GM19238 (cell line): ENCODE results near the gene S100A12.

Experiments
- DNase-seq: peaks from one replicate; pipeline ENCODE4 v3.0.0; 2011; ENCODE audit warnings: low spot score; ENCODE audit not compliant: insufficient read length

S100A12 gene

DNA sequence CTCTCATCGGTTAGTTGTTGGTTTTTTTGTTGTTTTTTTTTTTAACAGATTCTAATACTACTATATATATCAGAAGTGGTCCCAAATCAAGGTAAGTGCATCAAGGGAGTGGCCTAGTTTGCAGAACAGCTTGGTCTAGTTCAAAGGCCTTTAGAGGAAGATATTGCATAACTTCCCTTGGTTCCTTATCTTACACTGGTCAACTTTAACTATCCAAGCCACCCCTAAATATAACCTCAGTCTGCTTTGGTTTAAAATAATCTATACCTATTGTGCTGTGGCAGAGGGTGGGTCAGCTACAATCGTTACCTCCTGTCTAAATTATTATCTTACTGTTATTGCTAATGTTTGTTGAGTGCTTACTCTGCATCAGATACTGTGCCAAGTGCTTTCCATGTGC lies 6.9 kb downstream of the S100A12 start:
- no peak for DNase-seq

DNA sequence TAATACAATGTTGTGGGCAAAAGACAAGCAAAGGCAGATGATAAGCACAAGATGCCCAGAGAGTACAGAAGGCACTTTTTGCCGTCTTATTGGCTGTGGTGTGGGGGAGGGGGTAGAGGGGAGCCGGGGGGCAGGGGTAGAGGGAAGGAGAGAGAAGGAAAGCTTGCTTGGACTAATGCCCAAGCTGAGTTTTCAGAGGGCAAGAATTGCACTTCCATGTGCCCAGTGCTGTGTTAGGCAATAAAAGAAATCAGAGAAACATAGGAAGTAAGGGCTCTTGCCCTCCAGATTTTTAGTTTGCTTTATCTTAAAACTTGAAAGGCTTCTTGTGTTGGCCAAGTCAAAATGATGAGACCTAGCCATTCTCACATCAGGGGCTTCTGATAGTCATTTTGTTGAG lies 8.3 kb downstream of the S100A12 start:
- DNase-seq, result no peak

DNA sequence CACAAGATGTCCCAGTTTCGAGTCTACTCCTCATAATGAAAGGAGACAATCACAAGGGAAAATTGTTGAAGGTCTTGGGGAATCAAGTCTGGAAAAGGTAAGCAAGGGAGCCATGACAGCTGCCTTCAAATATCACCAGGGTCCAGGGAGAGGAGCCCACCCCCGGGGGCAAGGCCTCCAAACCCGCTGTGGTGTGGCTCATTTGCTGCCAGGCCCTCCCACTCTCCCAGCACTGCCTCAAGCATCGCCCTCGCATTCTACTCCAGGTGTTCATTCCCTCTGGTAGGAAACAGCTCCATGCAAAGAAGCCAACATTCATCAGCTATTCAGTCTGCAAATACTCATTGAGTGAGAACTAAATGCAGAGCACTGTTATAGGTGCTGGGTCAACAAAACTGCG lies 9.2 kb downstream of the S100A12 start:
- no peak for DNase-seq

DNA sequence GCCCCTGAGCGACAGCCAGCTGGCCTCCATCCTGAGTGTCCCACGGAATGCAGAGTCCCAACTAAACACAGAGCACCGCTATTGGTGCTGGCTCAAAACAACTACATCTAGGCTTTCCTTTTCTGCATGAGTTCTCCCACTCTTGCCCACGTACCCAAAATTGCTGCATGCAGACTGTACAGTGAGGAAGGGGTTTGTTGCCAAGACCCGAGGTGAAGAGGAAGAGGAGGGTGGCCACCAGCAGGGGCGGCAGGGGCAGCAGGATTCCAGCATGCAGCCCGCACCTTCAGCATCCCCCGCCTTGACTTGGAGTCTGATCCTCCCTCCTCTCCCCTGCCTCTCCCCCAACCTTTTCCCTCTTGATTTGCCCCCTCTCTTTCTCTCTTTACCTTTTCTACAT lies 9.7 kb downstream of the S100A12 start:
- no peak for DNase-seq

DNA sequence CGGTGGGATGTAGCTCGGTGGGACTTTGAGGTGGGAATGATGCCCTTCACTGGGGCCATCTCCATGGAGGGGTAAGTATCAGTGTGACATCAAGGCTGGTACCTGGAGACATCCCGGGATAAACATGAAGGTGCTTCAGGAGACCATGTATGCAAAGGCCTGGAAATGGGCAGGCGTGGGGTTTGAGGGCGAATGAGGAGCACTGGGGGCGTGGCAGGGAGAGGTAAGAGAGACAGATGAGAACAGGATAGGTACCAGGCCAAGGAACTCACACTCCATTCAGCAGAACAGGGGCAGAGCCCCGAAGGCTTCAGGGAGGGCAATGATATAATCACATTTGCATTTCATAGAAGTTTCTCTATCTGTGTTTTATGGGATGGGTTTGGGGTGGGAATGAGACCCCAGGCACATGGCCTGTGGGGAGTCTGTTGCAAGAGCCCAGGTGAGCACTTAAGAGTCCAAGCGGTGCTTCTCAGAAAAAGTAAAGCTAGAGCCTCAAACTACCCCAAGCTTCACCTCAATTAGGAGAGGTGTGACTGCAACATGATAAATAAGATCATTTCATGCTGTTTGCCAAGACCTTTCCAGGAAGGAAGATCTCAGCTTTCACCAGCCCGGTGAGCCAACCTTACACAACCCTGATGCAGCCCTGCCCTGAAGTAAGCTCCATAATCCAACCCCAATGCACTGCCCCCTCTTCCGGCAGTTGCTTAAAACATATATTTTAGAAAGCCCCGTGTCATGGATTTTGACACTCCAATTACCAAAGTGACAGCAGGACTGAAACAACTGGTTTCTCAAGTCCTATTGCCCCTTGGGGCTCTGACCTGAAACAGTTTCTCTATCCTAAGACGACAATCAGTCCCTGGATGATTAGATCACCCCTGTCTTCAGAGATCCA lies 10.4 kb downstream of the S100A12 start:
- no peak for DNase-seq

DNA sequence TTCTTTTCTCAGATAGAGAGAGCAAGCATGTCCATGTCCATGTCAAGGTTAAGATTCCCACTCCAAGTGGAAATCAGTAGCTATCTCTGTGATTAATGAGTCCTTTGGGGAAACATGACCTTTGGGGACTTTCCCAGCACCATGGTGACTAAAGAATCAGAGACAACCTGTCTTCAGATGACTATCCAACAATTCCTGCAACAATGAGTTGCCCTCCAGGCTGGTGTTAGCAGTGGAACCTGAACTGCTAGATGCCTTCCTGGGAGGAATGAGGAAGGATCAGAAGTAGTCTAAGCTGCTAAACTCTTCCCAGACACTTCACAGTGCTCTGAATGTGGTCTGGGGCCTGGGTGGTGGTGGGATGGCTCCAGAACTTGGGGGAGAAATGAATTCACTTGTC lies 11.3 kb downstream of the S100A12 start:
- no peak for DNase-seq

DNA sequence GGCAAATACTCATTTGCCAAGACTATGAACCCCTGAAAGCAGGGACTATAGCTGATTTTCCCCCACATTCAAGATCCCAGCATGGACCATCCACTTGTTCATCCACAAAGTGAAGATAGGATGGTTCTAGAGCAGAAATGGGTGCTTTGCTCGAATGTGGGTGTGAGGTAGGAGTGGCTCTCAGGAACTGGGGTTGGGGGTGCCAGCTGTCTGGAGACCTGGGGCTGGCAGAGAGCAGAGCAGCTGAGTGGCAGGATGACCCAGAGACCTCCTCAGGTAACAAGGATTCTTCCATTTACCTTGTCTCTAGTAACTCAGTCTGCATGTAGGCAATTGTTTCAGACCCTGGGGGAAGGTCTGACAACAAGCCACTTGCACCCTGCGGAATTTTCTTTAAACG lies 11.8 kb downstream of the S100A12 start:
- DNase-seq, result no peak

DNA sequence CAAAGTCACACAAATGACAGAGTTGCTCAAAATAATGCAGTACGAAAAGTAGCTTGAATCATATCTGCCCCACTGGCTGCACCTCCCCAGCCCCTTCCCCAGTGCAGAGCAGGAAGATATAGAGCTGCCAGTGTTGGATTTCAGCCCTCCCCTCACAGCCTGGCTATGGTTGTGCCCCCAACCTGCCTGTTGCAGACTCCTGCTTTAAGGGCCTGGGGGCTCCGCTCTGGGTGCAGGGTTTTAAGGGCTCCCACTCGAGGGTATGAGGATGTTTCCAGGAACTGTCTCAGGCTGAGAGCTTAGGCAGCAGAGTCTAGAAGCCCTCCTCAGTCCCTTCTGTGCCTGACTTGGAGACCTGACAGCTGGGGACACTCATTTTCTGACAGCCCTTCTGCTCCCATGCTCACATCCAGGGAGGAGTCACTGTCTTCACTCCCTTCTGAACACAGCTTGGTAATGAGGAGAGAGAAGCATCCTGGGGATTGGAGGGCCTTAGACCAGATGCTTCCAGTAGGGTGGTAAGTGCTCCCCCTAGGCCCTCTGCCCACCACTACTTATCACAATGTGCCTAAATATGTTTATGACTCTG lies 13.1 kb downstream of the S100A12 start:
- no peak for DNase-seq

DNA sequence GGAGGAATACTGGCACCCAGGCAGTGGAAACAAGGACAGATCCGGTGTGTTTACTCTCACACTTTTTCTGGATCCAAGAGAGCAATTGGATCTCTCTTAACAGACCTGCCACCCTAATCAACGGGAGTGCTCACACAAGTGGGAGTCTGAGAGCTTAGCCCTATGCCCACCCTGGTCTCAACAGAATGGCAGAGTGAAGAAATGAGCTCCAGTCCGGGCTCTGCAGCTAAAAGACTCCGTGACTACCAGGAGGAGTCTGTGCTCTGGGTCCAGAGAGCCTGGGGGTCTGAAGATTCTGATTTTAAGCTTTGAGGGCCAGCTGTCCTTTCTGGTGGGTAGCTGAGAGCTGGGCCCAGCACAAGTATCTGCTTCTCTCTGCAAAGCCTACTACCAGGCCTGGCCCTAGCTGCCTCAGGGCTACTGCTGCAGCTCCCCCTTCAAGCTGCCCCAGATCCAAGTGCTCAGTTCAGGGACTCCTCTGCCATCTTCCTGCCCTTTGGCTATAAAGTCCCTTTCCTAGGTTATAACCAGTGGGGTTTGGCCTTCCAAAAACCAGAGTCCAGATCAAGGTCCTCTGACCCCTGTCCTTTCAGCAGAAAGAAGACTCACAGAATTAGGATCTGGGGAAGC lies 13.8 kb downstream of the S100A12 start:
- no peak for DNase-seq

DNA sequence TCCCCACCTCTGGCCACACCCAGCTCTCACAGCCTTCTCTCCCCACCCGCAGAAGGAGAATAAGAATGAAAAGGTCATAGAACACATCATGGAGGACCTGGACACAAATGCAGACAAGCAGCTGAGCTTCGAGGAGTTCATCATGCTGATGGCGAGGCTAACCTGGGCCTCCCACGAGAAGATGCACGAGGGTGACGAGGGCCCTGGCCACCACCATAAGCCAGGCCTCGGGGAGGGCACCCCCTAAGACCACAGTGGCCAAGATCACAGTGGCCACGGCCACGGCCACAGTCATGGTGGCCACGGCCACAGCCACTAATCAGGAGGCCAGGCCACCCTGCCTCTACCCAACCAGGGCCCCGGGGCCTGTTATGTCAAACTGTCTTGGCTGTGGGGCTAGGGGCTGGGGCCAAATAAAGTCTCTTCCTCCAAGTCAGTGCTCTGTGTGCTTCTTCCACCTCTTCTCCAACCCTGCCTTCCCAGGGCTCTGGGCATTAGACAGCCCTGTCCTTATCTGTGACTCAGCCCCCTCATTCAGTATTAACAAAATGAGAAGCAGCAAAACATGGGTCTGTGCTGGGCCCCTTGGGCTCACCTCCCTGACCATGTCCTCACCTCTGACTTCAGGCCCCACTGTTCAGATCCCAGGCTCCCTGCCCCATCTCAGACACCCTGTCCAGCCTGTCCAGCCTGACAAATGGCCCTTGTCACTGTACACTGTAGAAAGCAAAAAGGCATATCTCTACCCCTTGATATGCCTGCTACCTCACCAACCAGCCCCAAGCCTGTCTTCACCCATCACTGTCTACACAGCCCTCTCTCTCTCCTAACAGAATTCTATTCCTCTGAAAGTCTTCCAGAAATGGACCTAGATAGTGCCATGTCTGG lies 14.6 kb downstream of the S100A12 start:
- DNase-seq, result no peak

DNA sequence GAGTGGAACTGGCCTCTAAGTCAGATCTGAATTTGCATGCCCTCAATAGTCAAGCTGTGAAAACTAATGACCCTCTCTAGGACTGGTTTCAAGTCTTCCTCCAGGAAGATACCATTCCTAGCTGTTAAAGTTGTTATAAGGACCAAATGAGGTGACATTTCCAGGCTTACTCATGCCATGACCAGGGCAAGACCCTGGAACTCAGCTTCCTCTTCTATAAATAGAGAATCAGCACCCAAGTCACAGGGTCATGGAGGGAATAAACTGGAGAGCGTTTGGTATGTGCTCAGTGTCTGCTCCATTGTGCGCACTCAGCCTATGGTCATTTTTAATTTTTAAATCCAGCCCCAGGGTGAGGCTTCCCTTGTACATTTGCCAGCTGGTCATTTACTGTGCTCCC lies 15.2 kb downstream of the S100A12 start:
- DNase-seq, result no peak

DNA sequence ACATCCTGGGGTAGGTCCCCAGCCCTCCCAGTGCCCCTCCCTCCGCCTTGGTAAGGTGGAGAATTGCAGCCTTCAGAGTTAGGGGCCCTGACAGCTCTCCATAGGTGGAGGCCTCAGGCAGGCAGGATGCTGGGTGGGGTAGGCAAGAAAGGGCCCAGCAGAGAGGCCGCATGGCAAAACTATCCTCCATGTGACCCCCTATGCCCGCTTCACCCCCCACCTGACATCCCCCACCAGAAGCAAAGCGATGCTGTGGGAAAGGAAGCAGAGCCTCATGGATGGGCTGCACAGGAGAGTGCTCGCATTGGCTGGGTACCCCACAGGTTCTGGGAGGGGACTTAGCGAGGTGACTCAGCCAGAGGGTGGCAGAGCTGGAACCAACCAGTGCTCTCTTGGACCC lies 16.2 kb downstream of the S100A12 start:
- DNase-seq, result no peak

DNA sequence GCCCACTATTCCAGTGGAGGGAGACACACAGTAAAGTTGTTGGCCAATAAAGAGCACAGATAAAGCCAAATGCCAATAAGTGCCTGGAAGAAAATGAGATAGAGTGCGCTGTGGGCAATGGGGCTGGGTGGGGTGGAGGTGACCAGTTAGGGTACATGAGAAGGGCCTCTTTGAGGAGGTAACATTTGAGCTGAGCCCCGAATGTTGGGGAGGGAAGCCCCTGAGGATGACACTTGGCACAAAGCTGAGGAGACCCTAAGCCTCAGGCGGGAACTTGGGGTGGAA lies 16.8 kb downstream of the S100A12 start:
- DNase-seq, result no peak

DNA sequence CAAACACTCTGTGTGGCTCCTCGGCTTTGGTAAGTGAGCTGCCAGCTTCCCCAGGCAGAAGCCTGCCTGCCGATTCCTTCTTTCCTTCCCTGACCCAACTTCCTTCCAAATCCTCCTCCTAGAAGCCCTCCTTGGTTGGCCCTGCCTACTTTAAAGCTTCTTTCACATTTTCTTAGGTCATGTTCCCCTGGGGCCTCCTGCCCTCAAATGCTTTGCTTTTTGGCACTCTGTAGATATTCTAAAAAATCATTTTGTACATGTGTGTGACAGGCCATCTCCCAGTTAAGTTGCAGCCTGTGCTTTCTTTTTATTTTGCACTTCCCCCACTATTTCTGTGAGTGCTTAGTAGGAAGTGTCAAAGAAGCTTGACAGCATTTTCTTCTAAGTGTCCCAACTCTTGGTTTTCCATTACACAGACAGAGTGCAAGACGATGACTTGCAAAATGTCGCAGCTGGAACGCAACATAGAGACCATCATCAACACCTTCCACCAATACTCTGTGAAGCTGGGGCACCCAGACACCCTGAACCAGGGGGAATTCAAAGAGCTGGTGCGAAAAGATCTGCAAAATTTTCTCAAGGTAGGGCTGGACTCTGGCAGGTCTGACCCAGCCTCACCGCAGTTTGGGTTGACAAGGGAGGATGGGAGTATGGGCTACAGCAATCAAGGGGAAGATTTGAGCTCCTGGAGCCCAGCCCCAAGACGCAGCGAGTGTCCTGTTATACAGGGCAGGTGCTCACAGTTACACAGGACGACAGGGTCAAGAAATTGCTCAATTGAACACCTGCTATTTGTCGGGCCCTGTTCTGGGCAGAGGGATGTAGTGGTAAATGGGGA lies 17.3 kb downstream of the S100A12 start, which contains the start of gene S100A9:
TSS of gene S100A9 (plus strand) at position 2 of the 838 bp plus-strand sequence. CDS start at position 432, 430 bp downstream.
- no peak for DNase-seq

DNA sequence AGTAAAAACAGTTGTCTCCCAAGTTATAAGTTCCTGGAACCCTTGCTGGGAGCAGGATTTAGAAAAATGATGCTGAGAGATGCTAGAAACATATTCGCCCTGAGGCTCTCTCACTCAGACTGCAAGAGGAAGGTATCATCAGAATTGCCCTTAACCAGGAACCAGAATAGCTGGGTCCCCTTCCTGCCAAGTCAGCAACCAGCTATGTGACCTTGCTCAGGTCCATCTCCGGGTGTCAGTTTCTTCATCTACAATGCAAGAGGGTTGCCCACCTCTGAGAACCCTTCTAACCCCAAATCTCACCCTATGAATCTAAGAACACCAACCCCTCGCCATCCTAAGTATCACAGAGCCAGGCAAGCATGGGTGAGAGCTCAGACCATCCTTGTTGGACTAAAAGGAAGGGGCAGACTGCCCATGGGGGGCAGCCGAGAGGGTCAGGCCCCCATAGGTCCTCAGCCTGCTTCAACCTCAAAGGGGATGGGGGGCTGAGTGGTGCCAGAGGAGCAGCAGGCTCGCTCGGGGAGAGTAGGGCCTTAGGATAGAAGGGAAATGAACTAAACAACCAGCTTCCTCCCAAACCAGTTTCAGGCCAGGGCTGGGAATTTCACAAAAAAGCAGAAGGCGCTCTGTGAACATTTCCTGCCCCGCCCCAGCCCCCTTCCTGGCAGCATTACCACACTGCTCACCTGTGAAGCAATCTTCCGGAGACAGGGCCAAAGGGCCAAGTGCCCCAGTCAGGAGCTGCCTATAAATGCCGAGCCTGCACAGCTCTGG lies 18.2 kb downstream of the S100A12 start:
- no peak for DNase-seq

DNA sequence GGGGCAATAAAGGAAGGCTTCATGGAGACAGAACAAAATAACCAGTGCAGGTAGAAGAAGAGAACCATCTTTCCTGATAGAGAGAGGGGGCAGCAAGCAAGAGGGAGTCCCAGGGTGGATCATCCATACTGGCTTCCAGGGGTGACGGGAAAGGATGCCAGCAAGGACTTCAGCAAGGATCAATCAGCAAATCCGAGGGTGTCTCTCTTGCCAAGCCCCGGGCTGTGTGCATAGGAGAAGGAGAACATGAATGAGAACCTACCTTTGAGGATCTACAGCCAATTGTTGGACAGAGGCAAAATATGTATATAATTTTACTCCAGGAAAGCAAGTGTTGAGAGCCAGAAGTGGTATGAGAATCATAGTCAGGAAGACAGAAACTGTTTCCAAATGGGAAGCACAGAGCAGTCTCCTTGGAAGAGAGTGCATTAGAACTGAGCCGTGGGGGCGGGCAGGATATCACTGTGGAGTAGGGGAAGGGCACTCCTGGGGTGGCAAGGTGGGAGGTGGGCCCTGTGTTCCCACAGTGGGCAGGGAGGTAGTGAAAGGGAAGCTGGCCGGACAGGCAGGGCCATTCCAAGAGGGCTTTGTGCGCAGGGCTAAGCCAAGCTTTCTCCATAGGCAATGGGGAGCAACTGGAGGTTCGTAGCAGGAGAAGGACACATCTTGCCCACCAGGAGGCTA lies 18.9 kb downstream of the S100A12 start:
- DNase-seq, result no peak

DNA sequence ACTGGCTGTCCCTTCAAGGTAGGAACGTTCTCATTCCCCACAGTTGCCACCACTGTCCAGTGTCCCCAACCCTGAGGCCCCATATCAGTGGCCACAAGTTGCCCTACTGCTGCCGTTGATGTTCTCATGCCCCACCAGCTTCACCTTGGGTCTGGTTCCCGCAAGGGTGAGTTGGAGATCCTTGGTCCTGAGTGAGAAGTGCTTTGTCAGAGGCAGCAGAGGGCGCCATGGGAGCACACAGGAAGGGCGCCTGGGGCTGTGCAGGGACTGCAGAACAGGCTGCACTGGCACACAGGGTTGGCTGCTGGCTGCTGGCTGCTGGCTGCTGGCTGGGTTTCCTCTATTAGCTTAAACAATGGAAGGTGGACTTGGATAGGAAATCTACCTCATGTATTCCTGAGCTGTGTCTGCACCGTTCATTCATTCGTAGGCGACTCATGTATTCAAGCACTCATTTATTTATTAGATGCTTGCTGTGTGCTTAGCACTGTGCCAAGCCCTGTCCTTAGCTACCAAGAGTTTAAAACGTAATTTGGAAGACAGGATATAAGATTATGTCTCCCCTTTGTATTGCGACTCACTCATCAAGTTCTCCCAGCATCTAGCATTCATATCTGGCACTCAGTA lies 19.9 kb downstream of the S100A12 start:
- peak; percentile 43 for DNase-seq

DNA sequence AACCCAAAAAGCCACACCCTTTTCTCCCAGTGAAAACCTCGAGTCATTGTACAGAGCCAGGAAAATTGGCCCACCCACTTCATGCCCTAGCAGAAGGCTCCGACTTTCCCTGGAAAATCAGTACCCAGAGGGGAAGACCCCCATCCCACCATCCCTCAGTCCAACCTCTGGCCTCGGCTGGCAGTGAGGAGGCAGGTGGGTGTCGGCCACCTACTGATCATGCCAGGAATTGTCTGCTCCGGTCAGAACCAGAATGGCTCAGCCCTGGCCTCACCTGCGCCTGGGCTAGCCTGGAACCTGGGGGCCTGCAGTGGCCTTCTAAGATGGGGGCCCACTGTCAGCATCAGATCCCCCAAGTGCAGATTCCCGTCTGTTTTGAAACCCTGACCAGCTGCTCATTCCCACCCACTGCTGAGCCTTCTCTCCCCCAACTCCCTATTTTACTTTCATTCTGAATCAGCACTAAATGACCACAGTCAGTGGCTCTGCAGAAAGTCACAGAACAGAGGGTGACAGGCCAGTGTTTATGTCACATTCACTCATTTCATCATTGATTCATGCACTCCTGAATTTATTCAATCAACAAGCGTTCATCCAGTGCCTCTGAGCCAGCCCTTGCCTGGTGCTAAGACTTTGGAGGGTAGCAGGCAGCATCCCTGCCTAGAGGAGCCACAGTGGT lies 20.8 kb downstream of the S100A12 start:
- no peak for DNase-seq
